GM23338 (cell line): ENCODE results near the gene DIPK2B. TPM values are rescaled to one million over a fixed set of nuclear protein-coding genes. Genes with fewer than 3 reads are reported as not detected.
A peak's percentile ranks its signal among the peaks of the same experiment; 100 is the strongest.

Experiments
- ATAC-seq: fragments of 200-7000 bp; cut with Tn5 transposase; 3 replicates; pipeline ENCODE4 v1.9.1; 2020
- DNase-seq: peaks from one replicate; pipeline ENCODE4 v3.0.0-alpha.2; 2015; ENCODE audit warnings: low spot score
- H2AFZ ChIP-seq: fragments of 200-600 bp; sonication (generic); 2 replicates; pipeline ENCODE4 v1.8.0; 2016; ENCODE audit warnings: antibody characterized with exemption, mild to moderate bottlenecking, moderate library complexity
- H3F3A ChIP-seq: fragments of 200-600 bp; sonication (generic); replicated peaks from 2 replicates; pipeline ENCODE4 v1.8.0; 2017; ENCODE audit warnings: antibody characterized with exemption, mixed run types, low read depth
- H3K27ac ChIP-seq: fragments of 200-600 bp; sonication (generic); 2 replicates; pipeline ENCODE4 v1.6.1; 2016; ENCODE audit warnings: low read depth
- H3K27me3 ChIP-seq: fragments of 200-600 bp; sonication (generic); 2 replicates; pipeline ENCODE4 v1.8.0; 2016; ENCODE audit warnings: mild to moderate bottlenecking, mixed run types, moderate library complexity; ENCODE audit not compliant: insufficient read depth
- H3K36me3 ChIP-seq: fragments of 200-600 bp; sonication (generic); 2 replicates; pipeline ENCODE4 v1.8.0; 2016; ENCODE audit warnings: mild to moderate bottlenecking; ENCODE audit not compliant: insufficient read depth
- H3K4me1 ChIP-seq: fragments of 200-600 bp; sonication (generic); 2 replicates; pipeline ENCODE4 v1.8.0; 2016; ENCODE audit warnings: mild to moderate bottlenecking, moderate library complexity; ENCODE audit not compliant: insufficient read depth
- H3K4me2 ChIP-seq: fragments of 200-600 bp; sonication (generic); 2 replicates; pipeline ENCODE4 v1.7.1; 2017; ENCODE audit warnings: mixed run types
- H3K4me3 ChIP-seq: fragments of 200-600 bp; sonication (generic); 2 replicates; pipeline ENCODE4 v1.6.1; 2016; ENCODE audit warnings: mixed run types
- H3K79me2 ChIP-seq: fragments of 200-600 bp; sonication (generic); replicated peaks from 2 replicates; pipeline ENCODE4 v1.8.0; 2017; ENCODE audit warnings: mild to moderate bottlenecking; ENCODE audit not compliant: insufficient read depth
- H3K9me2 ChIP-seq: fragments of 200-600 bp; sonication (generic); 2 replicates; pipeline ENCODE4 v1.8.0; 2017; ENCODE audit not compliant: insufficient read depth
- H4K20me1 ChIP-seq: fragments of 200-600 bp; sonication (generic); replicated peaks from 2 replicates; pipeline ENCODE4 v1.8.0; 2017; ENCODE audit warnings: mild to moderate bottlenecking; ENCODE audit not compliant: insufficient read depth
- H3K27ac Mint-ChIP-seq: 2 replicates; pipeline ENCODE4 v1.8.0; 2020; ENCODE audit warnings: inconsistent platforms, mild to moderate bottlenecking, moderate library complexity, mixed read lengths
- H3K27me3 Mint-ChIP-seq: 3 replicates; pipeline ENCODE4 v1.8.0; 2022; ENCODE audit warnings: low read depth, mild to moderate bottlenecking, moderate library complexity, mixed read lengths, inconsistent platforms; ENCODE audit not compliant: insufficient read depth, poor library complexity
- H3K36me3 Mint-ChIP-seq: 3 replicates; pipeline ENCODE4 v1.8.0; 2021; ENCODE audit warnings: low read depth, mild to moderate bottlenecking, inconsistent platforms, moderate library complexity, mixed read lengths
- H3K4me1 Mint-ChIP-seq: 3 replicates; pipeline ENCODE4 v1.8.0; 2020; ENCODE audit warnings: mild to moderate bottlenecking, inconsistent platforms, mixed read lengths
- H3K4me3 Mint-ChIP-seq: 3 replicates; pipeline ENCODE4 v1.8.0; 2021; ENCODE audit warnings: moderate library complexity, mild to moderate bottlenecking, inconsistent platforms, mixed read lengths
- H3K9me3 Mint-ChIP-seq: 3 replicates; pipeline ENCODE4 v1.8.0; 2020; ENCODE audit warnings: moderate library complexity, mild to moderate bottlenecking, inconsistent platforms, mixed read lengths
- CREB1 ChIP-seq: fragments of 250-450 bp; sonication (Bioruptor Pico); IDR thresholded peaks from 2 replicates; pipeline ENCODE4 v1.5.0; 2020; ENCODE audit warnings: low read depth, mild to moderate bottlenecking, moderate library complexity
- CTCF ChIP-seq, 2 experiments: fragments of 200-600 bp in 1 of 2; sonication (generic) in 1 of 2; conservative IDR thresholded peaks; 2 replicates each; pipeline versions ENCODE4 v1.5.1 to v1.6.1; 2016 to 2017; ENCODE audit warnings: antibody characterized with exemption in 2 of 2, low read depth in 2 of 2, mild to moderate bottlenecking in 2 of 2, moderate library complexity in 1 of 2
- ETS1 ChIP-seq: IDR thresholded peaks from 2 replicates; pipeline ENCODE4 v1.6.1; 2016; ENCODE audit warnings: antibody characterized with exemption
- EZH2 ChIP-seq: fragments of 200-600 bp; sonication (generic); IDR thresholded peaks from one replicate; pipeline ENCODE4 v1.8.0; 2017; ENCODE audit warnings: antibody characterized with exemption, mild to moderate bottlenecking, low read depth; ENCODE audit not compliant: unreplicated experiment
- EZH2phosphoT487 ChIP-seq: fragments of 200-600 bp; sonication (generic); IDR thresholded peaks from one replicate; pipeline ENCODE4 v1.8.1; 2018; ENCODE audit warnings: antibody characterized with exemption; ENCODE audit not compliant: unreplicated experiment
- JUNB ChIP-seq: IDR thresholded peaks from one replicate; pipeline ENCODE4 v1.6.1; 2016; ENCODE audit warnings: antibody characterized with exemption; ENCODE audit not compliant: unreplicated experiment
- NANOG ChIP-seq: IDR thresholded peaks from 2 replicates; pipeline ENCODE4 v1.6.1; 2016; ENCODE audit warnings: antibody characterized with exemption, borderline replicate concordance
- POLR2AphosphoS5 ChIP-seq: IDR thresholded peaks from 2 replicates; pipeline ENCODE4 v1.6.1; 2016; ENCODE audit warnings: antibody characterized with exemption, low read depth
- REST ChIP-seq: IDR thresholded peaks from one replicate; pipeline ENCODE4 v1.6.1; 2018; ENCODE audit warnings: antibody characterized with exemption; ENCODE audit not compliant: unreplicated experiment
- STAT1 ChIP-seq: IDR thresholded peaks from one replicate; pipeline ENCODE4 v1.6.1; 2016; ENCODE audit warnings: antibody characterized with exemption; ENCODE audit not compliant: unreplicated experiment
- ZNF114 ChIP-seq: fragments of 250-450 bp; sonication (Bioruptor Pico); IDR thresholded peaks from 2 replicates; pipeline ENCODE4 v1.5.0; 2020; ENCODE audit warnings: mild to moderate bottlenecking, moderate library complexity
- ZNF331 ChIP-seq: fragments of 250-450 bp; sonication (Bioruptor Pico); IDR thresholded peaks from 2 replicates; pipeline ENCODE4 v1.5.0; 2020; ENCODE audit warnings: low read depth, mild to moderate bottlenecking, moderate library complexity
- ZNF462 ChIP-seq: fragments of 250-450 bp; sonication (Bioruptor Pico); IDR thresholded peaks from 2 replicates; pipeline ENCODE4 v1.5.0; 2020; ENCODE audit warnings: mild to moderate bottlenecking, moderate library complexity
- long read RNA-seq: library from polyadenylated mRNA; unstranded; transcript quantifications from one replicate; pipeline ENCODE4 v2.0.0, GENCODE V29; 2020; ENCODE audit not compliant: unreplicated experiment
- polyA plus RNA-seq: library from polyadenylated mRNA; unstranded; fragments of >200 nt; fragmentation: Nextera tagmentation; extraction: Ambion mirVana; gene quantifications from 2 replicates; pipeline ENCODE4 v1.2.1, GENCODE V29; 2016
- total RNA-seq: library from RNA; depleted of rRNA; stranded (reverse); fragments of >200 nt; shearing (Covaris generic); gene quantifications from 2 replicates; pipeline ENCODE4 v1.2.3, GENCODE V29; 2014; rRNA removed

Gene DIPK2B
- not detected in 2 replicates for total RNA-seq
- not detected in 2 replicates for polyA plus RNA-seq
- long read RNA-seq: 0 reads

GRCh38 chrX:45200741-45201234 lies at the start of gene DIPK2B:
Gene DIPK2B (minus strand): TSS chrX:45200876. CDS start chrX:45200826, 50 bp downstream.
- peaks cover 3% of the 10 kb centered on the region; the same call in 2 of the 3 replicates for H3K36me3 Mint-ChIP-seq
- no peak within 1 kb of the TSS for H3K27ac Mint-ChIP-seq
- no peaks in the 10 kb centered on the region for H3F3A ChIP-seq
- no peaks in the 10 kb centered on the region for H3K4me1 ChIP-seq
- H3K36me3 ChIP-seq: no peaks in the 10 kb centered on the region
- H3K79me2 ChIP-seq: no peaks in the 10 kb centered on the region
- H2AFZ ChIP-seq: 0 out of 2 replicates have a peak within 1 kb of the TSS, but pooled peaks have one; percentile 28
- H3K4me2 ChIP-seq: no peak within 1 kb of the TSS
- H3K4me3 Mint-ChIP-seq: no peak within 1 kb of the TSS
- H3K27me3 ChIP-seq: no peaks in the 10 kb centered on the region
- peaks cover 2% of the 10 kb centered on the region for H3K27me3 Mint-ChIP-seq
- ATAC-seq (no peak), DNase-seq (no peak)
- H4K20me1 ChIP-seq: no peaks in the 10 kb centered on the region
- TF ChIP-seq EZH2phosphoT487: no peak
- no peak for TF ChIP-seq CTCF (conservative IDR thresholded peaks at IDR 0.05; ENCODE audit: low read depth in 2 of 2)
- TF ChIP-seq ZNF331 (CRISPR knock-in tag): no peak
- TF ChIP-seq ZNF462 (CRISPR knock-in tag): no peak
- no peak for TF ChIP-seq EZH2
- TF ChIP-seq NANOG: no peak
- TF ChIP-seq ZNF114 (CRISPR knock-in tag): no peak
- TF ChIP-seq ETS1: no peak
- no peak for TF ChIP-seq REST
- no peak for TF ChIP-seq POLR2AphosphoS5
- TF ChIP-seq STAT1: no peak
- TF ChIP-seq CREB1 (CRISPR knock-in tag): no peak
- no peak for TF ChIP-seq JUNB
- no peak within 1 kb of the TSS for H3K4me3 ChIP-seq
- no peaks in the 10 kb centered on the region for H3K9me2 ChIP-seq
- H3K9me3 Mint-ChIP-seq: peaks cover 4% of the 10 kb centered on the region; the same call in 1 of the 3 replicates
- no peak within 1 kb of the TSS for H3K27ac ChIP-seq
- peaks cover 8% of the 10 kb centered on the region for H3K4me1 Mint-ChIP-seq
